HG03571 (cell line): Measurements from ENCODE around the gene TBCE.
"Not testable (repeated sequence)": the region's sequence is repeated elsewhere in the genome, so short reads cannot be mapped to it uniquely, and the experiment has no call there.

Experiments used
- ATAC-seq: cut with Tn5 transposase; IDR thresholded peaks from one replicate; pipeline ENCODE4 v1.9.1; 2021; ENCODE audit not compliant: unreplicated experiment

The TBCE gene

DNA sequence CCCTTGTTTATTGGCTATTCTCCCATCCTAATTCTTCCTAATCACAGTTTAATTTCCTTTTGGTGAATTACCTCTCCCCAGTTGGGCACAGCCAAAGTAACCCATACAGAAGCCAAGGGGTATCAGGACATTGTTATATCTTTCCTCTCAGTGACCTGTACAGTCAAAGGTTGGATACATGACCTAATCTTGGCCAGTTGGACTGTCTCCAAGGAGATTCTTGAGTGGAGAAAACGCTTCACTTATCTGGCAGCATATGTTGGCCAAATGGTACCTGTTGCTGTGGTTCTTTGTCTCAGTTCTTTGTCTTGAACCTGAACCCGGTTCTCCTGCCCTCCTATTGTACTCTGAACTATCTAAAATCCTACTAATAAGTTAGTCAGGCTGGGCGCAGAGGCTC is 15.3 kb upstream of the TBCE start:
- ATAC-seq: no peak

DNA sequence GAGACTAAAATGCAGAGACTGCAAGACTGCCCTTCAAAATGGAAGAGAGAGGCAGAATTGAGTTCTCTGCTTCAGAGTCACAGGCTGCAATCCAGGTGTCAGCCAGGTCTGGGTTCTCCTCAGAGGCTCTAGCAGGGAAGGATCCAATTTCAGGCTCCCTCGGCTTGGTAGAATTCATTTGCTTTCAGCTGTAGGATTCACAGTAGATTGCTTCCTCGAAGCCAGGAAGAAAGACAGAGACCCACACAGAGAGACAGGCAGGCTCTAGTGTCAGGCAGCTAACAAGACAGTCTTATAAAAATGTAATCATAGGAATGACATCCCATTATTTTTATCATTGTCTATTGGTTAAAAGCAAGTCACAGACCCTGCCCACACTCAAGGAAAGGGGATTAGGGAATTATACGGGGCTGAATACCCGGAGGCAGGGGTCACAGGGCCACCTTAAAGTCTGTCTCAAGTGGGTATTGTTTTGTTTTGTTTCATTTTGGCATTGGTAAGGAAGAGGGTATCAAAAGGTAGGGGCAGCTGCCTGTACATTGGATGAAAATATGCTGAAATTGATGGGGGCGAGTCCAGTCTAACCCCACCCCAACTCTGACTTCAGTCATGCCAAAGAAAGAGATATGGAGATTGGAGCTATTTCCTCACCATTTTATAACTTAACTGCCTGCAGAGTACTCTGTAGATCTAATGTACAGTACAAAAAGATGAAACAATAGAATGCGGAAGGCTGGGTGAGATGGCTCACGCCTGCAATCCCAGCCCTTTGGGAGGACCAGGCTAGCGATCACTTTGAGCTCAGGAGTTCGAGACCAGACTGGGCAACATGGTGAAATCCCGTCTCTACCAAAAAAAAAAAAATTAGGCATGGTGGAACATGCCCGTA is 9.5 kb upstream of the TBCE start:
- no peak for ATAC-seq

DNA sequence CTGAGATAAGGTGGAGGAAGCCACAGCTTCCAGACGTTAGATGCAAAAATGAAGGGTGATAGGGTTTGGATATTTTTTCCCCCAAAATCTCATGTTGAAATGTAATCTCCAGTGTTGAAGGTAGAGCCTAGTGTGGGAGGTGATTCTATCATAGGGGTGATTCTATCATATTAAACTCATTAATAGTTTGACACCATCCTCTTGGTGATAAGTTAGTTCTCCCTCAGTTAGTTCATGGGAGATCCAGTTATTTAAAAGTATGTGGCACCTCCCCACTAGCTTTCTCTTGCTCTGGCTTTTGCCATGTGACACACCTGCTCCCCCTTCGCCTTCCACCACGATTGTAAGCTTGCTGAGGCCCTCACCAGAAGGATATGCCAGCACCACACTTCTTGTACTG is 8.3 kb upstream of the TBCE start:
- ATAC-seq: no peak

DNA sequence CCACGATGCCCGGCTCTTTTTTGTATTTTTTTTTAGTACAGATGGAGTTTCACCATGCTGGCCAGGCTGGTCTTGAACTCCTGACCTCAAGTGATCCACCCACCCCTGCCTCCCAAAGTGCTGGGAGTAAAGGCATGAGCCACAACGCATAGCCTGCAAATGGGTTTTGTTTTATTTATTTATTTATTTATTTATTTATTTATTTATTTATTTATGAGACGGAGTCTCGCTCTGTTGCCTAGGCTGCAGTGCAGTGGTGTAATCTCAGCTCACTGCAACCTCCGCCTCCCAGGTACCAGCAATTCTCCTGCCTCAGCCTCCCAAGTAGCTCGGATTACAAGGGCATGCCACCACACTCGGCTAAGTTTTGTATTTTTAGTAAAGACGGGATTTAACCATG is 3.0 kb upstream of the TBCE start:
- ATAC-seq: not testable (repeated sequence)

DNA sequence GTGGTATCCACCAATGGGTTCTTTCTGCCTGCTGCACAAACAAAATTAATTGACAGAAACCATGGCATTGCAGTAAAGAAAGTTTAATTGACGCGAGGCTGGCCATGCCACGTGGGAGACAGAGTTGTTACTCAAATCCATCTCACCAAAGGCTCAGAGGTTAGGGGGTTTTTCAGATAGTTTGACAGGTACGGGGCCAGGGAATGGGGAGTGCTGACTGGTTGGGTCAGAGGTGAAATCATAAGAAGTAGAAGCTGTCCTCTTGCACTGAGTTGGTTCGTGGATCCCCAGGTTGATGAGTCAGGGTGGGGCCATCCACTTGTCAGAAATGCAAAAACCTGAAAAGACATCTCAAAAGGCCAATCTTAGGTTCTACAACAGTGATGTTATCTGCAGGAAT is 941 bp upstream of the TBCE start:
- no peak for ATAC-seq

DNA sequence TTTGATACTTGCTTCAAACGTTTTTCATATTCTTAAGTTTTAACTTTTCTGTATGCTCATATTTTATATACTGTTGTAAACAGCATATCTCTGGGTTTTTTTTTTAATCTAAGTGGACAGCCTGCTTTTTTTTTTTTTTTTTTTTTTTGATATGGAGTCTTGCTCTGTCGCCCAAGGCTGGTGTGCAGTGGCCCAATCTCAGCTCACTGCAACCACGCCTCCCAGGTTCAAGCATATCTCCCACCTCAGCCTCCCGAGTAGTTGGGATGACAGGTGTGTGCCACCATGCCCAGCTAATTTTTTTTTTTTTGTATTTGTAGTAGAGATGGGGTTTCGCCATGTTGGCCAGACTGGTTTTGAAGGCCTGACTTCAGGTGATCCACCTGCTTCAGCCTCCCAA is 1.2 kb downstream of the TBCE start:
- no peak for ATAC-seq

DNA sequence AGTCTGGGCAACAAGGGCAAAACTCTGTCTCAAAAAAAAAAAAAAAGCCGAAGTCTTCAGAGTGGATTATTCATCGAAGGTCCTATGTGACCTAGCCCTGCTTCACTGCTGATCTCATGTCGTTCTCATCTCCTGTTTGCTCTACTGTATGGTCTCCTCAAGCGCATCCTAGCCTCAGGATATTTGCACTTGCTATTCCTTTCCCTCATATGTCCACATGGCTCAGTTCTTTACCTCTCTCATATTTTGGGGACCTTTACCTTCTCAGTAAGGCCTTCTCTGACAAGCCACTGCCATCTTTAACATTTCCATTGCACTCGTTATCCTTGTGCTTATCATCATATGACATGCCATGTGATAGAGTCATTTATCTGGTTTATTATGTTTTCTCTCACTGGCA is 2.6 kb downstream of the TBCE start:
- no peak for ATAC-seq

DNA sequence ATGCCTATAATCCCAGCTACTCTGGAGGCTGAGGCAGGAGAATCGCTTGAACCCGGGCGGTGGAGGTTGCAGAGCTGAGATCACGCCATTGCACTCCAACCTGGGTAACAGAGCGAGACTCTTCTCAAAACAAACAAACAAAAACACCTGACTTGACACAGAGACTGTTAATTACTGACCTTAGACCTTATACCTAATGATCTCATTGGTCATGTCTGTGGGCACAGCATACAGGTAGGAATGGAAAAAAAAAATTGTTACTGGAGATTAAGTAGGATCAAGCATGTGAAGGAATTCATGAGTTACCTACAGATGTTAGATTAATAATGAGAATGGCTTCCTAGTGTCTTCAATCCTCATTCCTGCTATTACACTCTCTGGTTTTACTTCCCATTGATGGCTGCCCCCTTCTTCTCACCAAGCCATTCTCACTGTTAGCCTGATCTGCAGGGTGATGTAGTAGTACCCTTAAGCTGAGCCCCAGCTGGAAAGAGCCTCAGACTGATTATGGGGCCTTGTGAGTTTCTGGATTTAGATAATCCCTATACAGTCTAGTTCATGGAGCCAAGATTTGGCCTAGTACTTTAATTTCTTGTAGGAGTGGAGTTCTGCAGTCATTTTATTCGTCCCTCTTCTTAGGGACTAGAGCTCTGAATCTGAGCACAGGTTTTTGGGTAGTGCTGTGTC is 8.8 kb downstream of the TBCE start:
- no peak for ATAC-seq

DNA sequence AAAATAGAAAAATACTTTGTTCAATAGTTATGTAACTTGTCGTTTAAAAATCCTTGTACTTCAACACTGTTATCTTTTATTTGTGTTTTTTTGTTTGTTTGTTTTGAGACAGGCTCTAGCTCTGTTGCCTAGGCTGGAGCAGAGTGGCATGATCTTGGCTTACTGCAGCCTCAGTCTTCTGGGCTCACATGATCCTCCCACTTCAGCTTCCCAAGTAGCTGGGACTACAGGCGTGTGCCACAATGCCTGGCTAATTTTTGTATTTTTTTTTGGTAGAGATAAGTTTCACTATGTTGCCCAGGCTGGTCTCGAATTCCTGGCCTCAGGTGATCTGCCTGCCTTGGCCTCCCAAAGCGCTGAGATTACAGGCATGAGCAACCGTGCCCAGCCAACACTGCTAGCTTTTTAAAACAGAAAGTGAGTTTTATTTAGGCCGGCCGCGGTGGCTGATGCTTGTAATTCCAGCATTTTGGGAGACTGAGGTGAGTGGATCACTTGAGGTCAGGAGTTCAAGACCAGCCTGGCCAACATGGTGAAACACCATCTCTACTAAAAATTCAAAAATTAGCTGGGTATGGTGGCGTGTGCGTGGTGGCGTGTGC is 11.0 kb downstream of the TBCE start:
- not testable (repeated sequence) for ATAC-seq

DNA sequence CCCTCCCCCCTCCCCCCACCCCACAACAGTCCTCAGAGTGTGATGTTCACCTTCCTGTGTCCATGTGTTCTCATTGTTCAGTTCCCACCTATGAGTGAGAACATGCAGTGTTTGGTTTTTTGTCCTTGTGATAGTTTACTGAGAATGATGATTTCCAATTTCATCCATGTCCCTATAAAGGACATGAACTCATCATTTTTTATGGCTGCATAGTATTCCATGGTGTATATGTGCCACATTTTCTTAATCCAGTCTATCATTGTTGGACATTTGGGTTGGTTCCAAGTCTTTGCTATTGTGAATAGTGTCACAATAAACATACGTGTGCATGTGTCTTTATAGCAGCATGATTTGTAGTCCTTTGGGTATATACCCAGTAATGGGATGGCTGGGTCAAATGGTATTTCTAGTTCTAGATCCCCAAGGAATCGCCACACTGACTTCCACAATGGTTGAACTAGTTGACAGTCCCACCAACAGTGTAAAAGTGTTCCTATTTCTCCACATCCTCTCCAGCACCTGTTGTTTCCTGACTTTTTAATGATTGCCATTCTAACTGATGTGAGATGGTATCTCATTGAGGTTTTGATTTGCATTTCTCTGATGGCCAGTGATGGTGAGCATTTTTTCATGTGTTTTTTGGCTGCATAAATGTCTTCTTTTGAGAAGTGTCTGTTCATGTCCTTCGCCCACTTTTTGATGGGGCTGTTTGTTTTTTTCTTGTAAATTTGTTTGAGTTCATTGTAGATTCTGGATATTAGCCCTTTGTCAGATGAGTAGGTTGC is 14.9 kb downstream of the TBCE start:
- not testable (repeated sequence) for ATAC-seq

DNA sequence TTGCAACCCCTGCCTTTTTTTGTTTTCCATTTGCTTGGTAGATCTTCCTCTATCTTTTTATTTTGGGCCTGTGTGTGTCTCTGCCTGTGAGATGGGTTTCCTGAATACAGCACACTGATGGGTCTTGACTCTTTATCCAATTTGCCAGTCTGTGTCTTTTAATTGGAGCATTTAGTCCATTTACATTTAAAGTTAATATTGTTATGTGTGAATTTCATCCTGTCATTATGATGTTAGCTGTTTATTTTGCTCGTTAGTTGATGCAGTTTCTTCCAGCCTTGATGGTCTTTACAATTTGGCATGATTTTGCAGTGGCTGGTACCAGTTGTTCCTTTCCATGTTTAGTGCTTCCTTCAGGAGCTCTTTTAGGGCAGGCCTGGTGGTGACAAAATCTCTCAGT is 18.4 kb downstream of the TBCE start:
- ATAC-seq: not testable (repeated sequence)

DNA sequence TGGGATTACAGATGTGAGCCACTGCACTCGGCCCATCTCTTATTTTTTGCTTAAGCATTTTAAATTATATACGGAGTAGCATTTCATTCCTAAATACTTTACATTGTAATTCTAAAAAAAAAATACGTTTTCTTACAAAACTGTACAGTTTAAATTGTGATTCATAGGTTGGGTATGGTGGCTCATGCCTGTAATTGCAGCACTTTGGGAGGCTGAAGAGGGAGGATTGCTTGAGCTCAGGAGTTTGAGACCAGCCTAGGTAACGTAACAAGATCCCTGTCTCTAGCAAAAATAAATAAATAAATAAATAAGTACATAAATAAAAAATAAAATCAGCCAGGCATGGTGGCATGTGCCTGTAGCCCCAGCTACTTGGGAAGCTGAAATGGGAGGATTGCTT is 24.6 kb downstream of the TBCE start:
- no peak for ATAC-seq

DNA sequence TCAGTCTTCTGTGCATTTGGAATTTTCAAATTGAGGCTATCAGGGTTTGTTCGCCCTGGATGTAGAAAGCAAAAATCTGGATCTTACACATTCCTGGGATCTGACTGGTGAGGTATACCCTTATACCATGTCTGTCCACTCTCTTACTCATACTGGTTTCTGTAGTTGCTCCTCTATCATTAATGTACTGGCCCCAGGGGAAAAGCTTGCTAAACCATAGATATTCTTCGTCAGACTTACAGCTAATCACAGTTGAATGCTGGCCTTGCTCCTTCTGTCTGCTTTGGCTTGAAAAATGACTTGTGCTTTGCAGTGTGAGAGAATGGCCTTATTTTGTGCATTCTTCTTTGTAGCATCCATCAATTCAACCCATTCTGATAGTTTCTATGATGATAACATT is 30.5 kb downstream of the TBCE start:
- ATAC-seq: no peak

DNA sequence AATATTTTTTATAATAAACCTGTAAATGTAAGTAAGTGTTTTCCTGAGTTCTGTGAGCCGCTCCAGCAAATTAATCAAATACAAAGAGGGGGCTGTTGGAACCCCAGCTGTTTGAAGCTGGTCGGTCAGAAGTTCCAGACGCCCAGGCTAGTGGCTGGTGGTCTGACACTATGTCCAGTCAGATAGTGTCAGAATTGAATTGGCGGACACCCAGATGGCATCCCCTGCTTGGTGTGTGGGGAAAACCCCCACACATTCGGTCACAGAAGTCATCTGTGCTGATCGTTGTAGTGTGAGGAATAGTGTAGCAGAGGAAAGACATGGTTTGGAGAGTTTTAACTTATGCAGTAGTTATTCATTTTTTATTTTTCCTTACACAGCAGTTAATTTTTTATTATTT is 32.4 kb downstream of the TBCE start:
- no peak for ATAC-seq

DNA sequence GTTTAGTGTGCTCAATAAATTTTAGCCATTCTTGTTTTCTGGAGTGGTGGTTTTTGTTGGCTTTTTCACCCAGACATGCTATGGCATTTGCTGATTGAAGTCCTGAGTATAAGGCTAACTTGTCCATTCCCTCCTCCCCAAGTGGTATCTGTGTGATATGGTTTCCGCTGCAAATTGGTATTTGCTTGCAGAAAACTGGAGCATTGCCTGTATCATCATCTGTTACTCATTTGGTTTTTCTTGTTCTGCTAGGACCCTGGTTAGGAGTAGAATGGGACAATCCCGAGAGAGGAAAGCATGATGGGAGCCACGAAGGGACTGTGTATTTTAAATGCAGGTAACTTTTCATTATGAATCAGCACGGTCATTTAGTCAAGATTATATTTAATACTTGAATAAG is 34.0 kb downstream of the TBCE start:
- no peak for ATAC-seq

DNA sequence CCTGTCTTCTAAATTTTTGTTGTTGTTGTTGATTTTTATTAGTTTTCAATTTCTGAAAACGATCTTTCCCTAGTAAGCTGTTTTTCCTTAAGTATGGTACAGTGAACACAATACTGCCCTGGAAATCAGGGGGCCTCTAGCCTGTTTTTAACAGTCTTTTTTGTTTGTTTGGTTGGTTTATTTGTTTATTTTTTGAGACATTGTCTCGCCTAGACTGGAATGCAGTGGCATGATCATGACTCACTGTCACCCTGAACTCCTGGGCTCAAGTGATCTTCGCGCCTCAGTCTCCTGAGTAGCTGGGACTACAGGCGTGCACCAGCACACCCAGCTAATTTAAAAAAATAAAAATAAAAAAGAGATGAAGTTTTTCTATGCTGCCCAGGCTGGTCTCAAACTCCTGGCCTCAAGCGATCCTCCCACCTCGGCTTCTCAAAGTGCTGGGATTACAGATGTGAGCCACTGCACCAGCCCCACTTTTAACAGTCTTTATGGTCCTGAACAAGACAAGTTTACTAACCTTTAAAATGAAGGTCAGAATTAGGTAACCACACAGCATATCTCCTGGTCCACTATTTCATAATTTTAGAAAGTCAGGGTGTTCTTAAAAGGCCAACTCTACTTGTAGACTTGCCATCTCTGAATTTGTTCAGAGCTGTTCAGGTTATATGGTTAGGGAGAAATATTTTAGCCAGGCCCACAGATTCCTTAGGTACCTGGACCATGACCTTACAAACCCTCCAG is 35.4 kb downstream of the TBCE start:
- ATAC-seq: no peak

DNA sequence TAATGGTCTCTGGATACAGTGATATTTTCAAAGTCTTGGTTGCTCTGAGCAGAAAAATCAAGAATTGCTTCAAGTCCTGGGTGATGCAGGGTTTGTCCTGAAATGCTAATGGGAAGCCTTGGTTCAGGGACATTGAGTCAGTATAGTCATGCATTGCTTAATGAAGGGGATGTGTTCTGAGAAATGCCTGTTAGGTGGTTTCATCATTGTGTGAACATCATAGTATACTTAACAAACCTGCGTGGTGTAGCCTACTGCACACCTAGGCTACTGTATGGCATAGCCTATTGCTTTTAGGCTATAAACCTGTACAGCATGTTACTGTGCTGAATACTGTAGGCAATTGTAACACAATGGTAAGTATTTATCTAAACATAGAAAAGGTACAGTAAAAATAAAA is 36.4 kb downstream of the TBCE start:
- ATAC-seq: no peak

DNA sequence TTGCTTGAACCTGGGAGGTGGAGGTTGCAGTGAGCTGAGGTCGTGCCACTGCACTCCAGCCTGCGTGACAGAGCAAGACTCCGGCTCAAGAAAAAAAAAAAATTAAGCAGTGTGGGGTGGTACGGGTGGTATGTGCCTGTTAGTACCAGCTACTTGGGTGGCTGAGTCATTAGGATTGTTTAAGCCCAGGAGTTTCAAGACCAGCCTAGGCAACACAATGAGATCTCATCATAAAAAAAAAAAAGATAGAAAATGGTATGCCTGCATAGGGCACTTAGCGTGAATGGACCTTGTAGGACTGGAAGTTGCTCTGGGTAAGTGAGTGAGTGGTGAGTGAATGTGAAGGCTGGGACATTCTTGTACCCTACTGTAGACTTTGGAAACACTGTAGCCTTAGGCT is 37.0 kb downstream of the TBCE start:
- no peak for ATAC-seq

DNA sequence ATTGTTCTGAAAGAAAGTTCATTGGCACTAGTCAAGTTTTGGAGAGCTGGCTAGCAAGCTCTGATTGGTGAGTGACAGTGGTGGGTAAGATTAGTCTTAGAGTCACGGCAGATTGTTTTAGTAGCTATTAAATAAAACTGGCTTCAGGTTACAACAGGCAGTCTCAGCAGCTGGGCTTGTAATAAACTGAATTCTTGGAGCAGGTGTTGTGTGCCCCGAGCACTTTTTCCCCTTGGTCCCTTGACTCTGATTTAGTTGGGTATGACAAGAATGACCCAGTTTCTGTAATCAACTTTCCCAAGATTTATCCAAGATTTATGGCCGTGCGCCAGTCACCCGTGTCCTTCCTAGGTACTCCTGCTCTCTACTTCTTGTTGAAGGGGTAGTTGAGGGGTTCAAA is 40.2 kb downstream of the TBCE start:
- ATAC-seq: no peak

DNA sequence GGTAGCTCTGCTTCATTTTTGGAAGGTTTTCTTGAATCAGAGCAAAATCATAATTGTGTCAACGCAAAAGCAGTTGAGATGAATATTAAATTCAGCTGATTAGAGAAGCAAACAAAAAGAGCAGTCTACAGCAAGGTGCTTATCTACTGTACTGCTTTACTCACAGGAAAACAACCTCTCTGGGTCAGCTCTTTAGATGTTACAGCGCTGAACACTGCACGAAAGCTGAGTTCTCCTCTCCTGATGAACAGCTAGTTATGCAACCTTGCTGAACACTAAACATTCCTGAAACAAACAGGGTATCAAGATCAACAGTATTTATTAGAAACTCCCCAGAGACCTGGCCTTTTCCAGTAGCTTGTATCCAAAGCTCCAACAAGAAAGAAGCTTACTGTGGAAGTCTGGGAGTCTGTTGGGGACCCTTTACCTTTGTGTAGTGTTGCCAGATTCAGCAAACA is 41.3 kb downstream of the TBCE start:
- ATAC-seq: no peak
